Femur (tissue), 1 donor: ENCODE measurements around the gene KDM5B.

Experiments used
- DNase-seq: peaks from one replicate; pipeline ENCODE4 v3.0.0-alpha.2; 2017

The KDM5B gene

DNA sequence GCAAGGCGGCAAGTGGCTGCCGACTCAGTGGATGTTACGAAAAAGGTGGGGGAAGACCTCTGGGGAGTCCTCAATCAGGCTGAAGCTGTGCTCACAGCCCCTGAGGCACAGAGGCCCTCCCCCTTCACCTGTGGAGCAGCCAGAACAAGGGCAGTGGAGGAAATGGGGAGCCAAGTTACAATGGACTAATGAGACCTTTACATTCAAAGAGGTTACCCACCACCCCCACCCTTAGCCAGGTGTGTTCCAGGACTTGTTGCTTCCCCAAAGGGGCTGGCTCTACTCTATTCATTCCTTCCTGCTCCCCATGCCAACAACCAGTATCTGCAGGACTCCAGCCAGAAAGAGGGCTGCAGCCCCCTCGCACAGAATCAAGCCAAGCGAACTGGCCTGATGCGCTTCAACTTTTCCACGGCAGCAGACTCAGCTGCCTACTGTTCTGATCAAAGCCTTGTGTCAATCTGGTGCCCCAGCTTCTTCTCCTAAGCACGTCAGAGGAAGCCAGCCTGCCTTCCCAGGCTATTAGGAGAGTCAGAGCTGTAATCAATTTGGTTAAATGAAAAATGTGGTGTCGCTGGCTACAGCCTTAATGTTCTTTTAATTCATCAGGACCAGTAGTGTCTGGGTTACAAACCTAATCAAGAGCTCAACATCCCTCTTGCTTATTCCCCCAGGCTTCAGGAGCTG is 96.1 kb downstream of the KDM5B start:
- no peak for DNase-seq

DNA sequence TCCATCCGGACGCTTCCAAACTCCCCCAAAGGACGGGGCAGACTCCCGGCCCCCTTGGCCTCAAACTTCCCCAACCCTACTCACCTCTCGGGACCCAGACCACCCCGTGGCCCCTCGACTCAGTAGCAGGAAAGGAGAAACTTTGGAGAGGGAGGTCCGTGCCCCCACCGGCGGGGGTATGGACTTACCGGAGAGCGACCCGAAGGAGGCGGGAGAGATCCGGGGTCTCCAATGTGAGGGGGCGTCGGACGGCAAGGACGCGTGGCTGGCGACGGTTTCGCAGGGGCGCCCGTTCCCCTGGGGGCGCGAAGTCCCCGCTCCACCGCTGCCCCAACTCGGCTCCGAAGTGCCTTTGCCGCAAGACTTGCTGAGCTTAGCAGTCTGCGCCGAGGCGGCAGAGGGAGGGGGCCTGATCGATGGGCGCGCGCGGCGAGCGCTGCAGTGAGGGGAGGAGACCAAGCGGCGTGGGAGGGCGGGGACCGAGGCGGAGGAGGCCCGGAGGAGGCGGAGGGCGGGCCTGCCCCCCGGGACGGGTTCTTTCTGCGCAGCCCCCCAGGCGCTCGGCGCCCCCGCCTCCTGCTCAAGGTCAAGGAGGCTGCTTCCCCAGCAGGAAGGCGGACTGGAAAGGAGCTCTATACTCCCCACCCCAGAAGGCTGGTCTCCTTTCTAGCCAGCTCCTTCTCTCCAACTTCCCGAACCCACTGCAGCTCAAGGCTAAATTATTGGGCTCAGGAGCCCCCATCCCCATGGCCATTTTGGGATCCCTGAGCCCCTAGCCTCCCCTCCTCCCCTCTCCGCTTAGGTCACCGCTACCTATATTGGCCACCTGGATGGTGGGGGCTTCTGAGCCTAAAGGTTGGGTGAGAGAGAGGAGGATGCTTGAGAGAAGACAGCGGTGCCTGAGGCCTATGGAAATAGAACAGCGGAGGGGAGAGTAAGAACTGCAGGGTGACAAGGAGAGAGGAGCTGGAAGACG is 97.9 kb downstream of the KDM5B start, which contains the start of gene SYT2:
Gene SYT2, minus strand, starts transcription at position 385 of the 976 bp plus-strand sequence. CDS start 104,682 bp downstream, outside the sequence.
- DNase-seq: peak; percentile 62

DNA sequence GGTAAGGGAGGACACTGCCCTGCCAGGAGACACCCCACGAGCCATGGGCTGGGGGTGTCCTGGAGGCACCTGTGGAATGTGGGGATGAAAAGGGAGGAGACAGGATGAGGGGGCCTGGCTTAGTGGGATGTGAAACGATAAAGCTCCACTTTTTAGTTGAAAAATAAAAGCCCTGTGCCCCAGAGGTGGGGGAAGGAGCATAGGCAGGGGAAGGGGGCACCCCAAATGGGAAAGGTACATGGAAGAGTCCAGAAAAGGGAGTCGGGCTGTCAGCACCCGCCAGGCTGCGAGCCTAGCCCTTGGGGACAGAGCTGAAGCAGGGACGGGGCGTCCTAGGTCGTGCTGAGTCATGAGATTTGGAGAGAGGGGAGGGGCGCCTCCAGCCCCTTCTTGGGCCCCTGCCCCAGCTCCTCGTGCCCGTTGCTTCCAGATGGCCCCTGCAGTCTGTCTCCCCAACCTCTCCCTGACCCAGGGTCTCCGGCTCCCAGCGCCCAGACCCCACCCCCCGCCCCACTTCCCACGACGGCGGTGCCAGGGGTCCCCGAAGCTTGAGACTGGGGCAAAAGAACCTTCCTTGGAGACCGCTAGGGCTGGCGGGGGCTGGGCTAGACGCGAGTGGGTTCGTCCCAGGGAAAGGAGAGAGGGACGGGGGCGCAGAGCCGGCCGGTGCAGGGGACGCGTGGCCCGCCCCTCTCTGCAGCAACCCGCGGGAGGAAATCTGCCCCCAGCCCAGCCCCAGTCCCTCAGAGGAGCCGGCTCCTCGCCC is 98.8 kb downstream of the KDM5B start:
- no peak for DNase-seq

DNA sequence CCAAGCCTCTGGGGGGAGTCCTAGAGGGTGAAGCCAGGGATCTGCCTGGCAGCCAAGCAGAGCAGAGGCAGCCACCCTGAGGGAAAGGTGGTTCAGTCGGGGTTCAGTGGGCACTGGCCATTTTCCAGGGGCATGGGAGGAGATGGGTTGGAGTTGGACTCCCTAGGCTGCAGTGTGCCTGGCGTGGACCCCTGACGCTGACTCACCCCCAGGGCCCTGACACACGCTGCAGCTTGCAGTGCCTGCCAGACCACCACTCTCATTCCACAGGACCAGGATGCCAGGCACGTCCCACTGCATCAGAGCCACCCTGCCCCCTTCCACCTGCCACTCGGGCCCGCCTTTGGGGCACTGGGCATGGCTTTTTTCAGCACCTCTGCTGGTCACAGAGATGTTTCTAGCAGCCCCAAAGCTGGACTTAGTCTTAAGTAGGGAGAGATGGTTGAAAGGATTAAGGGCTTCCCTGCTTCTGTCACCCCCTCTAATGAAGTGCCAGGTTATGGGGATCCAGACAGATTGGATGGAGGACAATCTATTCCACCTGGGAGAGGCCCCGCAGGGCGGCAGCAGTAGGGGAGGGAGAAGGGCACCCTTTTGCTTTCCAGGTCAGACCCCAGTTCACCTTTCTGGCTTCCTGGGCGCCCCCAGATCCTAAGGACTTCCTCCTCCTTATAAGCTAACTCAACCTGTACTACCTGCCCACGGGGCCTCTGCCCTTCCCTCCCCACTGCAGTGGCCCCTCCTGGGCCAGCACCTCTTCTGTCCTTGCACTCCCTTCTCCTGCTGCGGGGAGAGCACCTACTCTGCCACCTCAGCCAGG is 99.6 kb downstream of the KDM5B start:
- DNase-seq: no peak

DNA sequence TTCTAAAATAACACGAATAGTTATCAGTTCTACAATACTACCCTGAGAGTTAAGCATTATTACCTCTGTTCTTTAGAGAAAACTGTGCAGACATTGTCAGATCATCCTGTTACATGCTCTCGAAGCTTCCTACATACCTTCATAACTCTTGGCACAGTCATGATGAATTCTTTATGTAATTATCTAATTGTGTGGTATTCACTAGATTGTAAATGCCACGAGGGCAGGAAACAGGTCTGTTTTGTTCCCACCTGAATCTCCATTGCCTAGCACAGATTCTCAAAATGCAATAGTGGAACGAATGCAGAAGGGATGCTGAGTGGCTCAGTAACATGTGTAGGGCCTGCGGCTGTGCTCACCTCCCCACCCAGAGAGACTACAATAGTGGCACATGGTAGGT is 101.4 kb downstream of the KDM5B start:
- no peak for DNase-seq

DNA sequence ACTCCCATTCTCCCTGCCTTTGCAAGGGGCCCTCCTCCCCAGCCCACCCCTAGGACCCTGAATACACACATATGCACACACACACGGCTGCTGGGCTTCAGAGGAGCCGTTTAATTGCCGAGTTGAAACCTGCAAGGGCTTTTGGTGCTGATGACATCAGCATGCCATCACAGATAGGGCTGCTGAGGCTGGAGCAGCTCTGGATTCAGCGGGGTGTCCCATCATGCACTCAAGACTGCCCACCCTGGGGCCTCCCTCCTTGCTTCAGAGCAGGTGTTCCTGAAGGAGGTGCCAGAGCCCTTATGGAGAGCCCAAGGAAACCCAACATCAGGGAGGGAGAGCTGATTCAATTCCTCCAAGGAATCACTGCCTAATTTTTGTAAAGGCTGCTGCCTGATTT is 103.6 kb downstream of the KDM5B start:
- DNase-seq: no peak

DNA sequence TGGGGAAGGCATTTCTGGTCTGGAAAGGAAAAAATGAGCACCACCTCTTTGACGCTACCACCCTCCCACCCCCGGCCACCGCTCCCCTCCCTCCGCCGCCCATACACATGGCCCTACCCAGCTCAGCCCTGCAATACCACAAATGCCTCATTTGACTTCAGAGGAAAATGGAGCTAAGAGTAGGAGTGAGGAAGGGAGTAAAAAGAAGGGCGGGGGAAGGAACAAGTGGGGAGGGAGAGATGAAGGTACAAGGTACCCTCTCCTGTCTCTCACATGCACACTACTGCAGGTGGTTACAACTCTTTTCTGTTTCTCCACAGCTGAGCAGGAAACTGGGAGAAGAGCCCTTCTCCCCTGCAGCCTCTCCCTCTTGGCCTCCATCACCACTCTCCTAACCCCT is 105.0 kb downstream of the KDM5B start:
- no peak for DNase-seq

DNA sequence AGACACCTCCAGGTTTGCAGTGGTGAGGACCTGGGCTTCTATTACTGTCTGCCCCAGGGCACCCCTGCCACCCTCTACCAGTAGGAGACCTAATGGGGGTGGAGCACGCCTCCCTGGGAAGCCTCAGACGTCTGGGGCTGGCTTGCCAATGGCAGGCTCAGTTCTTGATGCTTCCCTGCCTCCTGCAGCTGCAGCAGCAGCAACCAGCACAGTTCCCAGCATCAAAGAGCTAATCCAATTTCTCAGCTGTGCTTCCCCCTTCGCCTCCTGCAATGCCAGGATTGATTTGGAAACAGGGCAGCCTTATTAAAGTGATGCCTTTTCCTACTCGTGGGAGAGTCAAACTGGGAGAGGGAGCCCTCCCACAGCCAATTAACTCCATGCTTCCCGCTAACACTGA is 106.1 kb downstream of the KDM5B start:
- no peak for DNase-seq

DNA sequence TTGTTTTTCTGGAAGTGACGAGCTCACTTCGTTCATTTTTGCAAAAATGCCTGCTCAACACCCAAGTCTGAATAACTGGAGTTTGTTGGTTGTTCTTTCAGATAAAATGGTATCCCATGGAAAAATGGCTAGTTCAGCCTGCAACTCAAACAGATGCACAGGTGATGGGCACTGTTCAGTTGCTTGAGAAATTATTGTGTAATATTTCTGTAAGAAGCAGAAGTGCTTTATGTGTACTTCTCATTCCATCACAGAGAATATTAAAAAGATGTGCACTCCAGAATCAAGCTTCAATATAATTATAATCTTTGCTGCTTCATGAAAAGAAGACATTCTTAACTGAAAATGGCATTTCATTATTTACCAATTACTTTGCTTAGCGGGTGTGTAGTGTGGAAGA is 107.0 kb downstream of the KDM5B start:
- DNase-seq: no peak

DNA sequence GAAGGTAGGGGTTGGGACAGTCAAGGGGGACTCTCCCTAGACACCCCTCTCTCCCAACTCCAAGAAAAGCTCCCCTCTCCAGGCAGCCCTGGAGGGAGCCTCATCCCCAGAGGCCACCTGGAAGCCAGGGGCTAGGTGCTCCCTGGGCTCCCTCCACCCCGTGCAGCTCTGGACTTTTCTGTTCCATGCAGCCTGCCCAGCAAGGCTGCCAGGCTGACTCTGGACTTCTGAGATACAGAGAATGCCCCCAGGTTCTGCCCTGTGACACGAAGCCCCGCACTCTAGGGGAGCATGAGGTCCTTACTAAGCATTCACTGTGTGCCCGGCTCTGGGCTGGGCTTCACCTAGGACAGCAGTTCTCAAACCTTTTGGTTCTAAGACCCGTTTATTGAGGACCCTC is 108.2 kb downstream of the KDM5B start:
- no peak for DNase-seq

DNA sequence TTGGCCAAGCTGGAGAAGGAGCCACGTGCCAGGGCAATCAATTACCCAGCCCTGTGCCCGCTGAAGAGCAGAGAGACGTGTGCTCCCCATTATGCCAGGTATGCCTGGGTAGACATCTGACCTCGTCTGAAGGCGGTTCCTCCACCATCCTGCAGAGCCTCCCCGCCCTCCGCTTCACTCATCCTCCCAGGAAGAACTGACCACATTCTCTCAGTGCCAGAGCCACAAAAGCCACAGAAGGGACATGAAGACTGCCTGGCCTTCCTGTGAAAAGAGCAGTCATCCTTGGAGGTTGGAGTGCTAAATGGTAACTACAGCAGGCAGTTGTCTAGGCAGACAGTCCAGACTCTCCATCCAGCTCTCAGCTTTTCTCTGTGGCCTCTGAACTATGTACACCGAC is 109.9 kb downstream of the KDM5B start:
- peak; percentile 37 for DNase-seq

DNA sequence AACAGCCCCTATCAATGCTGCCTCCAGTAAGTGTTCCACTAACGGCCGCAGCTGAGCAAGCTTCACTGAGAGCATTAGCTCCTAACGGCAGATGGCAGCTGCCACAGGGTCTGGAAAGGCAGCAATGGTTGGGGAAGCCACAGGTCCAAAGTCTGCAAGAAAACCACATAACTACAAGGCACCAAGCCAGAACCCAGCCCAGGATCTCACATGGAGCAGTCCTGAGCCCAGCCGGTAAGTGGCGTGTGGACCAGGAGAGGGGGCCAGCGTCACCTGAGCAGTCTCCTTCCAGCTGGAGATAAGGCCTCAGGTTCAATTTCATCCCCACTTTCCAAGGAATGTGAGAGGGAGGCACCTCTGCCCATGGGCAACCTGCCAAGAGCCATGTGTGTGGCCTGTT is 111.2 kb downstream of the KDM5B start:
- no peak for DNase-seq

DNA sequence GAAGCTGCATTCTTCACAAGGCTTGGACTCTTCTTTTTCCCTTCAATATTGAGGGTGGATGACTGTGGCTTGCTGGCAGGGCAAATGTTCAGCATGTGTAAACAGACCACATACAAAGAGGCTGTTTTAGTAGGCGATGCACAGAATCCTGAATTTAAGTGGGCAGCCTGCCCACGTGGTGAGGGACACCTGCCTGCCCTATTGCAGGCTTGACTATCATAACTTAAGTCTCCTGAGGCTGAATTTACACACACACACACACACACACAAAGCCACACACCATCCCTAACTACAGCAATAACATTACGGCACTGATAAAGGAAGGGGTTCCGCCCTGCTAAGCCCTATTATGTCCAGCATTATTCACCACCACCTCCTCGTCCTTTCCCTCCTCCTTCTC is 113.9 kb downstream of the KDM5B start:
- no peak for DNase-seq

DNA sequence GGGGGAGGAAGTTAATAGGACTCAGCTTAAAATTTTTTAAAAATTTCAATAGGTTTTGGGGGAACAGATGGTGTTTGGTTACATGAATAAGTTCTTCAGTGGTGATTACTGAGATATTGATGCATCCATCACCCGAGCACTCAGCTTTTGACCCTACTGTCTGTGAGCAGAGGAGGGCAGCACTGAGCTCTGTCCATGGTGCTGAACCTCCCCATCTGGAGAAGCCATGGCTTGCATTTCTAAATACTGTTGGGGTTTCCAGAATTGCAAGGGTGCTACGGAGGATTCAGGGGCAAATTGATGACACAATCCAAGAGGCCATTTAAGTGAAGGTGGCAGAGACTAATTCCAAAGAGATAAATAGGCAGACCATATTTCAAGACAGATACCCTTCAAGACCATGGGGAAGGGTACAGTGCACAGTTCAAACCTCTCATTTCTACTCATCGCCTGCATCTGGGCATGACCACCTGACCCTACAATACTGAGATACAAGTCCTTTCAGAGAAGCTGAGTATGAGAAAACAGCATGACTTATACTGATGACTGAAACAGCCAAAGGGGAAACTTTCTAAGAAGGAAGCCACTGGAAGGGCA is 115.2 kb downstream of the KDM5B start:
- peak; percentile 77 for DNase-seq

DNA sequence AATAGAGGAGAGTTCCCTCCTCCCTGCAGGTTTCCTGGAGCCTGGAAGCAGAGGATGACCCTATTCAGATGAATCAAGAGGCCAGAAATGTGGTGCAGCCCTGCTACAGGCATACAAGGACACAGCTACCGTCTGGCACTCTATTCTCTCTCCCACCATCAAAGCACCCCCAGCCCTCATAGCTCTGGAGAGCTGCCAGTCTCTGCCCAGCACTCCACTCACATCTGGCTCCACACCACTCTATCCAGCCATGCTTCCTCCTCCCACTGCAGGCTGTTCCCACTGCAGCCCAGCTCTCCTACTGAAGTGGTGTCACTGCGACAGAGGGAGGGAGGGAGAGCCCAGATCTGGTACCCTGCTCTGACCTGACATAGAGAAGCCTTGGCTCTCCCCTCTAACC is 116.4 kb downstream of the KDM5B start:
- DNase-seq: no peak

DNA sequence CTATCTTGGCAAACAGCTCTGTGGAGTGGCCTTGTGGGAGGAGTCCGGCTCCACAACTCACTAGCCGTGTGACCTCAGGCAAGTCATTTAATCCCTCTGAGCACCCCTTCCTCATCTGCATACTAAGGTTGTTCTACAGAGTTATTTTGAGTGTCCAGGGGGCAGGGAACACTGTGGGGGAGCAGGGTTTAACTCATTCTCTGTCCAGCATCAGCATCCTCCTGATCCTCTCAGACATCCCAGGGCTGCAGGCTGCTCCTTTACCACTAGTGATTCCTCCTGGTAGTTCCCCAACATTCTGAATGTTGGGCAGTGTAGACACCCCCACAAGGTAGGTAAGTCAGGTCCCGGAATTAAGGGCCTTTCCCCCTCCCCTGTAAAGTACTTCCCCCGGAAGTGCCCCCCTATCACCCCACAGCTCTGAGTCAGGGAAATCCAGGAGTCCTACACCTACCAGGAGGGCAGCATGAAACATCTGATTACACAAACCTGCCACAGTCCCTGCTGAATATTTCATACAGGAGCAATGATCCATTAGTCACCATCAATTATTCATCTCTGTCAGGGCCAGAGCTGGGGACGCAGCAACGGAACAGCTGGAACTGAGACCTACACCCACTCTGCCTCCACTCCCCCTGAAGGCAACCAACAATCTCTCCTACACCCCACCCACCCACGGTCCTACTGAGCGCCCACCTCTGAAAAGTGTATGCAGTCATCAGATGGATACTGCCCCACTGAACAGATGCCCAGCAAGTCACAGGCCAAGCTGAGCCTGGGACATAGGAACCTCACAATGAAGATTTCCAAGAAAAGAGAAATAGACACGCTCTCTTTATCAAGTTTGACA is 118.5 kb downstream of the KDM5B start:
- DNase-seq: no peak

DNA sequence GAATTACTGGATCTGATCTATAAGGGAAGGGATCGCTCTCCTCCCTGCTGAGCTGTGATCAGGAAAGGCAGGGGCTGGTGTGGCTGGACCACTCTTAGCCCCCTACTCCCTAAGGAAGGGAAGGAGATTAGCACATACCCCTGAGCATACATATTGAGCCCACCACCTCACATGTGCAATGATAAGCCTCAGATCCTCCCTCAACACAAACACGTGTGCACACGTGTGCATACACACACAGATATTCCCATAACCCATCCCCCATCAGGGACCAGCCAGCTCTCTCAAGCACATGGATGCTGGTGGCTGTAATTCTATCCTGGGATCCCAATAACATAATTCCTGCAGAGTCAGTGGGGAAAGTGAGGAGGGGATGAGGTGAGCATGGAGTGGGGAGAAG is 119.1 kb downstream of the KDM5B start:
- DNase-seq: no peak

DNA sequence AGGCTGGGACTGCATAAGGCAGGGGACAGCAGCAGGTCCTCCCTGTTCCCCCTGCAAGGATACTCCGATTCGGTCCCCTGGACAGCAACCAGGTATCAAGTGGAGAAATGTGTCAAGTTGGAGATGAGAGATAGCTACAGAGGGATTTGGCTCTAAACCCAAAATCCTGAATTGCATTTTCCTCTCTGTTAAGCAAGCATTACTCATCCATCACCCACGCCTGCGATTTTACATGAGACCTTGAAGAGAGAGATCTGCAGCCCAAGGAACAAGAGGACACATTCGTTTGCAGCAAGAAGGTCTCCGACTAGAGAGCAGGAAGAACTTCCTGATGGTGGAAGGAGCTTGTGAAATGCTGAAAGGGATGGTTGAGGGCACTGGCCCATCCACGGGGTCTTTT is 119.8 kb downstream of the KDM5B start:
- no peak for DNase-seq

DNA sequence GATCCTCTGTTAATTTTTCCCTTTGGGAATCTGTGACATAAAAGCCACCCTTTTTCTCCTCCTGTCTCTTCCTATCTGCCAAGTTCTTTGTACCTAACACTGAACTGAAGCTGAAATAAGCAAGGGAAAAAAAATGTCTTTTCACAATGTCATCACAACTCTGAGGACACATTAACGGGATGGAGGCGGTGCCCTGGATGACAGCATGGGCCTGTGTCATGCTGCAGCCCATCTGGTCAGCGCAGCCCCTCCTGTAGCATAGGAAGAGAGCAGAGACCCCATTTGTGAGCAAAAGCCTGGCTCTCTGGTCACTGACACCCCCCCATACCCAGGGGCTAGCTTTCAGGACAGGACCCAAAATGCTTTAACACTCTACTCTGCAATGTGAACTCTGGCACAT is 120.4 kb downstream of the KDM5B start:
- no peak for DNase-seq

DNA sequence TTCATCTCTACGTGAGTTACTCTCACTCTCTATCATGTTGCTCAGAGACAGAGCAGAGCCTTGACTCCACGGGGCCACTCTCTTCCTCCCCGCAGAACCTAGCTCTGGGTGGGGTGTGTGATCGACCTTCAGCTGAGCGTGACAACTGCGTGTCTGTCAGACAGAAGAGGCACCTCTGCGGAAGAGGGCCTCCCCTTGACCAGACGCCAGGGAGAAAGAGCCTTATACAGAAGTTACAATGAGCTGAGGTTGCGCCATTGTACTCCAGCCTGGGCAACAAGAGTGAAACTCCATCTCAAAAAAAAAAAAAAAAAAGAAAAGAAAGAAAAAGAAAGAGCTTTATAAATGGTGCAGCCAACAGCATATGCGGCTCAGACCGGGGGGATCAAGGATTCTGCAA is 120.9 kb downstream of the KDM5B start:
- no peak for DNase-seq

DNA sequence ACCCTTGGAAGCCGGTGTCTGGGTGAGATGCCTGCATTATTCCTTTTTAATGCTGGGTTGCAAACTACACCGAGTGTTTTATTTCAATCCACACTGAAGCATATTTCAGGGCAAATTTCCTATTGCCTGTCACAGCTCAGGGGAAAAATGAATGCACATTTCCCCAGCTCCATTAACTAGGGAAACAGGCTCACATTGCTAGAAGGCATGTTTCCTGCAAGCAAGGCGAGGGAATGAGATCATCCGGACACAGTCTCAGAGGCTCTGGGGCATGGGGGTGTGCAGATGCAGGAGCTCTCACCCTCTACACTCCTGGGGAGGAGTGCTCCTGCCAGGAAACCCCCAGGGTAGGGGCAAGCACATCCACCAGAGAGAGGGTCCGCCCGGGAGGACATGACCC is 122.6 kb downstream of the KDM5B start:
- DNase-seq: no peak
